Adrenal gland (tissue), 5 donors: ENCODE data around the gene DPP8.

ENCODE experiments used
- POLR2A ChIP-seq, 2 donors: fragments of 450-650 bp; IDR thresholded peaks; one replicate each; pipeline ENCODE4 v1.6.1; 2017; ENCODE audit warnings: antibody characterized with exemption in 2 of 2, mild to moderate bottlenecking in 2 of 2, moderate library complexity in 1 of 2
- TF ChIP-seq, protein P1 (sequence below), 6 experiments: fragments of 450-650 bp in 4 of 6; fragments of 200-600 bp in 2 of 6; sonication (generic) in 1 of 6; IDR thresholded peaks; 1 replicate in 5 of 6; 2 replicates in 1 of 6; pipeline versions ENCODE4 v1.5.1 to v1.8.0; 2016 to 2021; ENCODE audit warnings: antibody characterized with exemption in 6 of 6, mild to moderate bottlenecking in 2 of 6, moderate library complexity in 1 of 6
- donor health status: DM: no; HTN: no; CAD: no.

DNA sequence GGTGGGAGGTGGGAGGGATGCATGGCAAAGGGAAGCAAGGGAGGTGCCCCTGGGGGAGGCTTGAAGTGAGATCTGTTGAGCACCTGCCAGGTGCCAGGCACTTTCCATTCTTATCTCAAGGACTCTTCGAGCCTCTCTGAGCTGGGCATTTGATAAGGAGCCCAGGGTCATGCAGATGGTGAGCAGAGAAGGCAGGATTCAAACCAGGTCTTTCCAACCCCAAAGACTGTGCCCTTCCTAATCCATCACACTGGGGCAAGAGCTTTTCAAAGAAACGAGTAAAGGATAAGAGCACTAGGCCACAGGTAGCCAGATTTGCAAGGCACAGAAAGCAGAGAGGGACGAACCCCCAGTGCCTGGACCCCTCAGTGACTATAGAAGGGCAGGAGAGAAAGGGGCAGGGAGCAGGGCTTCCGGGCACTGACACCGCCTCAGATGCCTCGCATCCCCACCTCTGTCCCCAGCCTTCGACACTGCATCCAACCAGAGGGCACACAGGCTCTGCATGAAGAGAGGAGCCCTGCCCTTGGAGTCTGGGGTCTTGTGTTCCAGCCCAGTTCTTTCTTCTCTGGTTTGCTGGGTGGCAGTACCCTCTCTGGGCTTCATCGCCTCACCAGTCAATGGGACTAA lies 115.8 kb downstream of the DPP8 start:
- TF ChIP-seq, protein P1, sequence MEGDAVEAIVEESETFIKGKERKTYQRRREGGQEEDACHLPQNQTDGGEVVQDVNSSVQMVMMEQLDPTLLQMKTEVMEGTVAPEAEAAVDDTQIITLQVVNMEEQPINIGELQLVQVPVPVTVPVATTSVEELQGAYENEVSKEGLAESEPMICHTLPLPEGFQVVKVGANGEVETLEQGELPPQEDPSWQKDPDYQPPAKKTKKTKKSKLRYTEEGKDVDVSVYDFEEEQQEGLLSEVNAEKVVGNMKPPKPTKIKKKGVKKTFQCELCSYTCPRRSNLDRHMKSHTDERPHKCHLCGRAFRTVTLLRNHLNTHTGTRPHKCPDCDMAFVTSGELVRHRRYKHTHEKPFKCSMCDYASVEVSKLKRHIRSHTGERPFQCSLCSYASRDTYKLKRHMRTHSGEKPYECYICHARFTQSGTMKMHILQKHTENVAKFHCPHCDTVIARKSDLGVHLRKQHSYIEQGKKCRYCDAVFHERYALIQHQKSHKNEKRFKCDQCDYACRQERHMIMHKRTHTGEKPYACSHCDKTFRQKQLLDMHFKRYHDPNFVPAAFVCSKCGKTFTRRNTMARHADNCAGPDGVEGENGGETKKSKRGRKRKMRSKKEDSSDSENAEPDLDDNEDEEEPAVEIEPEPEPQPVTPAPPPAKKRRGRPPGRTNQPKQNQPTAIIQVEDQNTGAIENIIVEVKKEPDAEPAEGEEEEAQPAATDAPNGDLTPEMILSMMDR (IDR thresholded peaks at IDR 0.05): no peak
- no peak for TF ChIP-seq POLR2A (IDR thresholded peaks at IDR 0.05)
